Stimulated activated CD8-positive, alpha-beta memory T cell treated with anti-CD3 and anti-CD28 coated beads, Interleukin-15, amount 100 ng/mL, for 24 hours (primary cell): ENCODE measurements around the gene IFNA7.
"Not testable (repeated sequence)": the region's sequence is repeated elsewhere in the genome, so short reads cannot be mapped to it uniquely, and the experiment has no call there.

Experiments used
- DNase-seq: peaks from one replicate; pipeline ENCODE4 v3.0.0-alpha.2; 2020; ENCODE audit warnings: low read depth

The IFNA7 gene

GRCh38 chr9:21202105-21202504 lies at the start of gene IFNA7:
IFNA7 (minus strand) TSS chr9:21202205; CDS start chr9:21202165, 40 bp downstream.
- DNase-seq = not testable (repeated sequence)

DNA sequence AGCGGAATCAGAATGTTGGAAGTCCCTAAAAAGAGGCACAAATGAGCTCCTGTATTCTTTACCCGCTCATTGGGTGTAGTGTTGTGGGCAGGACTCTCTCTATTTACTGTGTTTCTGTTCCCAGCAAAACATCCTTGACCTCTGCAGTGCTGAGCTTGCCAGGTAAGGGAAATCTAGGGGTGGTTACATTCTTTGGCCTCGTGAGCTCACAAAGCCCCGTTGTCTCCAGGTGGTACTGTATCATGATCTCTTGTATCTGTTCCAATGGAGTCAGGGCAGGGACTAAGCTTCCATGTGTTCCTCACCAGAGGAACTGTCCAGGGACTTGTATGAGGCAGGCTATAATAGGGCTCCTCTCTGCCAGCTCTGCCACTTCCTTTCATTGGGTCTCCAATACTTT lies 49.6 kb upstream of the IFNA7 start:
- DNase-seq = no peak

- no peak for DNase-seq
Measured at GRCh38 chr9:21251190-21251589, 49.2 kb upstream of the IFNA7 start.

- no peak for DNase-seq
Measured at GRCh38 chr9:21244836-21245235, 42.8 kb upstream of the IFNA7 start.

DNA sequence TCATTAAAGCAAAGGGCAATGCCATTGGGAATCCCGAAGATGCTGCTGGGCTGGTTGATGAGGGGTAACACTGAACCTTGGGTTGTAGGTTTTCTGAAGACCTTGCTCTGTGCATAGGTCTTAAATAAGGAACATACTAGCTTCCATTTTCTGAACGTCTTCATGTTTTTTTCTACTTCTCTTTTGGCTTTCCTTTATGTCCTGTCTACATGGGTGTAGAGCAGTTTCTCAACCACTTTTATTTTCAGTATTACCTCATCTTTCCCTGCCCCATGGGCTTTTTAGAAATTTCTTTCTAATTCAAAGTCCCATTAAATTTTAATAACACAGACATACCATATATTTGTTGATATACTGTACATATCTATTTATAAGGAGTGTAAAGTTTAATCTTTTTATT lies 37.9 kb upstream of the IFNA7 start, which contains the start of gene IFNA14:
Gene IFNA14 (minus strand): TSS at position 95 of the 400 bp plus-strand sequence. CDS start 70 bp downstream, at position 25.
- no peak for DNase-seq

DNA sequence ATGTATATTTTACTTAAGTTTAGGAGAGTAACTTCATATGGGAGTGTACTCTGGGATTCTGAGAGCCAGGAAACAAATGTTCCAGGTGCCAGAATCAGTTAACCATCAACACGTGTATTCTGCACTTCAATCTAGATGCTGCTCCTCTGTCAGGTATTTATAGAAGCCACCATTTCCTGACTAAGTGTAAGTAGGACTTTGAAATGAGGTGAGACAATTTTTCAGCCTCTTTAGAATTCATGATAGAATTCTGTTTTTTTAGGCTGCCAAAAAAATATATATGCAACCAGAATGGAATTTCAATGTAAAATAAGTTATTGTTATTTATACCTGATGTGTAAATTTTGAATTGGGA lies 34.3 kb upstream of the IFNA7 start:
- DNase-seq = not testable (repeated sequence)

GRCh38 chr9:21235468-21236359 lies 33.7 kb upstream of the IFNA7 start:
- DNase-seq = not testable (repeated sequence)

DNA sequence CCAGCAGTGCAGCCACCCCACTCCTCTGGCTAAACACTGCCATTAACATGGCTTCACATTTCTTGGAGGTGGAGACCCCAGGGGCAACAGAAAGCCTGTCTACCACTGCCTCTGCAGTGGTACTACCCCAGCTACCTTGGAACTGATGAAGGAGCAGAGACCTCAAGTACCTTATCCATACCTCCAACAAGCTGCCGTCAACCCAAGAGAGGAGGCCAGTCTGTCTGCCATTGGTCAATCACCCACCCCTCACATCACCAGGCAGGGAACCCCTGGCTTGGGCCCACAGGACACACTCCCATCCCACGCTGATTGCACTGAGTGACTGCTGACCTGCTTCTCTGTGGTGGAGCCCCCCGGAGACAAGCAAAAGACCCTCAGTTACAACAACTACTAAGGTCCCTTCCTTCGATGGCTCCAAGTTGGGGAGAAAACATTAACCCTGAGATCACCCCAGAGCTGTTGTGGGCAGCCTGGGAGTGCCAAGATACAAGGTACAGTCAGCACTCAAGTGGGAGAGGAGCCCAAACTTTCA lies 32.2 kb upstream of the IFNA7 start:
- no peak for DNase-seq

GRCh38 chr9:21233258-21233657 lies 31.3 kb upstream of the IFNA7 start:
- no peak for DNase-seq

GRCh38 chr9:21228122-21228521 lies 26.1 kb upstream of the IFNA7 start, which contains the start of gene IFNA17:
IFNA17 (minus strand) TSS chr9:21228222; CDS start chr9:21228173, 49 bp downstream.
- no peak for DNase-seq

- not testable (repeated sequence) for DNase-seq
Measured at GRCh38 chr9:21217211-21217610, 15.2 kb upstream of the IFNA7 start, which contains the start of gene IFNA16. IFNA16 (minus strand) TSS chr9:21217311; CDS start chr9:21217305, 6 bp downstream.

GRCh38 chr9:21213411-21214326 lies 11.7 kb upstream of the IFNA7 start:
- not testable (repeated sequence) for DNase-seq

DNA sequence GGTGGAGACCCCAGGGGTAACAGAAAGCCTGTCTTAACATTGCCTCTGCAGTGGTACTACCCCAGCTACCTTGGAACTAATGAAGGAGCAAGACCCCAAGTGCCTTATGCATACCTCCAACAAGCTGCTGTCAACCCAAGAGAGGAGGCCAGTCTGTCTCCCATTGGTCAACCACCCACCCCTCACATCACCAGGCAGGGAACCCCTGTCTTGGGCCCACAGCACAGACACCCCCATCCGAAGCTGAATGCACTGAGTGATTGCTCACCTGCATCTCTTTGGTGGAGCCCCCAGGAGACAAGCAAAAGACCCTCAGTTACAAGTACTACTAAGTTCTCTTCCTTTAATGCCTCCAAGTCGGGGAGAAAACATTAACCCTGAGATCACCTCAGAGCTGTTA lies 10.2 kb upstream of the IFNA7 start:
- DNase-seq = not testable (repeated sequence)

- not testable (repeated sequence) for DNase-seq
Measured at GRCh38 chr9:21210782-21211181, 8.8 kb upstream of the IFNA7 start.

GRCh38 chr9:21210311-21210710 lies 8.3 kb upstream of the IFNA7 start:
- no peak for DNase-seq

DNA sequence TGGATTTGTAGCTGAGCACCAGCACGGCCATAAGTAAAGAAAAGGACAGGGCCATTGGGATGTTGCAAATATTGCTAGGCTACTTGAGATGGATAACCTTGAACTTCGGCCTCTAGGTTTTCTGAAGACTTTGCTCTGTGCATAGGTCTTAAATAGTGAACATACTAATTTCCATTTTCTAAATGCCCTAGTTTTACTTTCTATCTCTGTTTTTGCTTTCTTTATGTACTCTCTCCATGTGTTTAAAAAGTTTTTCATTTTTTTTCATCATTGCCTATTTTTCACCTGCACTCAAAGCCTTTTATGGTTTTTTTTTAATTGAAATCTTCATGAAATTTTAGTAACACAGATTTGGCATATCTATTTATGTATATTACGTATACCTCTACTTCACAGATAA lies 5.0 kb upstream of the IFNA7 start, which contains the start of gene IFNA10:
Gene IFNA10 (minus strand): TSS at position 101 of the 400 bp plus-strand sequence. CDS start 46 bp downstream, at position 55.
- not testable (repeated sequence) for DNase-seq

DNA sequence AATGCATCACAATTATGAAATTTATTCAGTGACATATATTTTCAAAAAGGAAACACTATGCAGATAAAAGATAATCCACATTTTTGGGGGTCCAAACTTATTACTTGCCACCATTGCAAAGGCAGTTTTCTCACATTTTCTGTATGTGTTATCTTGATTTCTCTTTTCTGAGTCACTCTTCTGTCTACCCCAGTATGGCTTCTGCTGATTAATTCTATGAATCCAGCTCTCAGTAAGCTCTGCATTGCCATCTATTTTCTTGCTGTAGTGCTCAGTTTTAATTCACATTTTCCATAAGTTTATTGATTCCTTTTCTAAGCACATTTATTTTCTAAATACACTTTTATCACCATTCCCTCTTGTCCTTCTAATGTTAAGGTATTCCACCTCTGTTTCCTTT lies 3.2 kb upstream of the IFNA7 start:
- DNase-seq = no peak

GRCh38 chr9:21194867-21195776 lies 6.9 kb downstream of the IFNA7 start:
- not testable (repeated sequence) for DNase-seq

DNA sequence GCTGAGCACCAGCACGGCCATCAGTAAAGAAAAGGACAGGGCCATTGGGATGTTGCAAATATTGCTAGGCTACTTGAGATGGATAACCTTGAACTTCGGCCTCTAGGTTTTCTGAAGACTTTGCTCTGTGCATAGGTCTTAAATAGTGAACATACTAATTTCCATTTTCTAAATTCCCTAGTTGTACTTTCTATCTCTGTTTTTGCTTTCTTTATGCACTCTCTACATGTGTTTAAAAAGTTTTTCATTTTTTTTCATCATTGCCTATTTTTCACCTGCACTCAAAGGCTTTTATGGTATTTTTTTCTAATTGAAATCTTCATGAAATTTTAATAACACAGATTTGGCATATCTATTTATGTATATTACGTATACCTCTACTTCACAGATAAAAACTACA lies 14.5 kb downstream of the IFNA7 start, which contains the start of gene IFNA4:
Gene IFNA4 (minus strand): TSS at position 101 of the 400 bp plus-strand sequence. CDS start 56 bp downstream, at position 45.
- not testable (repeated sequence) for DNase-seq
